ENCODE data around the gene TBX21.

GRCh38 chr17:47726796-47727703, 6.0 kb upstream of the TBX21 start:
- TF ChIP-seq CTCF (conservative IDR thresholded peaks at IDR 0.05; ENCODE audit: low read depth in 2 of 2), result no peak
- TF ChIP-seq CREB1 (CRISPR knock-in tag; IDR thresholded peaks at IDR 0.05; ENCODE audit: low read depth), result no peak
- TF ChIP-seq POLR2AphosphoS5 (IDR thresholded peaks at IDR 0.05; ENCODE audit: low read depth), result no peak
- TF ChIP-seq EZH2phosphoT487 (IDR thresholded peaks at IDR 0.05; ENCODE audit: unreplicated experiment), result no peak
- no peak for TF ChIP-seq STAT1 (IDR thresholded peaks at IDR 0.05; ENCODE audit: unreplicated experiment)
- no peak for TF ChIP-seq EZH2 (IDR thresholded peaks at IDR 0.05; ENCODE audit: low read depth, unreplicated experiment)
- TF ChIP-seq, protein P1, sequence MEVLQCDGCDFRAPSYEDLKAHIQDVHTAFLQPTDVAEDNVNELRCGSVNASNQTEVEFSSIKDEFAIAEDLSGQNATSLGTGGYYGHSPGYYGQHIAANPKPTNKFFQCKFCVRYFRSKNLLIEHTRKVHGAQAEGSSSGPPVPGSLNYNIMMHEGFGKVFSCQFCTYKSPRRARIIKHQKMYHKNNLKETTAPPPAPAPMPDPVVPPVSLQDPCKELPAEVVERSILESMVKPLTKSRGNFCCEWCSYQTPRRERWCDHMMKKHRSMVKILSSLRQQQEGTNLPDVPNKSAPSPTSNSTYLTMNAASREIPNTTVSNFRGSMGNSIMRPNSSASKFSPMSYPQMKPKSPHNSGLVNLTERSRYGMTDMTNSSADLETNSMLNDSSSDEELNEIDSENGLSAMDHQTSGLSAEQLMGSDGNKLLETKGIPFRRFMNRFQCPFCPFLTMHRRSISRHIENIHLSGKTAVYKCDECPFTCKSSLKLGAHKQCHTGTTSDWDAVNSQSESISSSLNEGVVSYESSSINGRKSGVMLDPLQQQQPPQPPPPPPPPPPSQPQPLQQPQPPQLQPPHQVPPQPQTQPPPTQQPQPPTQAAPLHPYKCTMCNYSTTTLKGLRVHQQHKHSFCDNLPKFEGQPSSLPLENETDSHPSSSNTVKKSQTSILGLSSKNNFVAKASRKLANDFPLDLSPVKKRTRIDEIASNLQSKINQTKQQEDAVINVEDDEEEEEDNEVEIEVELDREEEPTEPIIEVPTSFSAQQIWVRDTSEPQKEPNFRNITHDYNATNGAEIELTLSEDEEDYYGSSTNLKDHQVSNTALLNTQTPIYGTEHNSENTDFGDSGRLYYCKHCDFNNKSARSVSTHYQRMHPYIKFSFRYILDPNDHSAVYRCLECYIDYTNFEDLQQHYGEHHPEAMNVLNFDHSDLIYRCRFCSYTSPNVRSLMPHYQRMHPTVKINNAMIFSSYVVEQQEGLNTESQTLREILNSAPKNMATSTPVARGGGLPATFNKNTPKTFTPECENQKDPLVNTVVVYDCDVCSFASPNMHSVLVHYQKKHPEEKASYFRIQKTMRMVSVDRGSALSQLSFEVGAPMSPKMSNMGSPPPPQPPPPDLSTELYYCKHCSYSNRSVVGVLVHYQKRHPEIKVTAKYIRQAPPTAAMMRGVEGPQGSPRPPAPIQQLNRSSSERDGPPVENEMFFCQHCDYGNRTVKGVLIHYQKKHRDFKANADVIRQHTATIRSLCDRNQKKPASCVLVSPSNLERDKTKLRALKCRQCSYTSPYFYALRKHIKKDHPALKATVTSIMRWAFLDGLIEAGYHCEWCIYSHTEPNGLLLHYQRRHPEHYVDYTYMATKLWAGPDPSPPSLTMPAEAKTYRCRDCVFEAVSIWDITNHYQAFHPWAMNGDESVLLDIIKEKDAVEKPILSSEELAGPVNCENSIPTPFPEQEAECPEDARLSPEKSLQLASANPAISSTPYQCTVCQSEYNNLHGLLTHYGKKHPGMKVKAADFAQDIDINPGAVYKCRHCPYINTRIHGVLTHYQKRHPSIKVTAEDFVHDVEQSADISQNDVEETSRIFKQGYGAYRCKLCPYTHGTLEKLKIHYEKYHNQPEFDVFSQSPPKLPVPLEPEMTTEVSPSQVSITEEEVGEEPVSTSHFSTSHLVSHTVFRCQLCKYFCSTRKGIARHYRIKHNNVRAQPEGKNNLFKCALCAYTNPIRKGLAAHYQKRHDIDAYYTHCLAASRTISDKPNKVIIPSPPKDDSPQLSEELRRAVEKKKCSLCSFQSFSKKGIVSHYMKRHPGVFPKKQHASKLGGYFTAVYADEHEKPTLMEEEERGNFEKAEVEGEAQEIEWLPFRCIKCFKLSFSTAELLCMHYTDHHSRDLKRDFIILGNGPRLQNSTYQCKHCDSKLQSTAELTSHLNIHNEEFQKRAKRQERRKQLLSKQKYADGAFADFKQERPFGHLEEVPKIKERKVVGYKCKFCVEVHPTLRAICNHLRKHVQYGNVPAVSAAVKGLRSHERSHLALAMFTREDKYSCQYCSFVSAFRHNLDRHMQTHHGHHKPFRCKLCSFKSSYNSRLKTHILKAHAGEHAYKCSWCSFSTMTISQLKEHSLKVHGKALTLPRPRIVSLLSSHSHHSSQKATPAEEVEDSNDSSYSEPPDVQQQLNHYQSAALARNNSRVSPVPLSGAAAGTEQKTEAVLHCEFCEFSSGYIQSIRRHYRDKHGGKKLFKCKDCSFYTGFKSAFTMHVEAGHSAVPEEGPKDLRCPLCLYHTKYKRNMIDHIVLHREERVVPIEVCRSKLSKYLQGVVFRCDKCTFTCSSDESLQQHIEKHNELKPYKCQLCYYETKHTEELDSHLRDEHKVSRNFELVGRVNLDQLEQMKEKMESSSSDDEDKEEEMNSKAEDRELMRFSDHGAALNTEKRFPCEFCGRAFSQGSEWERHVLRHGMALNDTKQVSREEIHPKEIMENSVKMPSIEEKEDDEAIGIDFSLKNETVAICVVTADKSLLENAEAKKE (CRISPR knock-in tag; IDR thresholded peaks at IDR 0.05), result no peak
- TF ChIP-seq ZNF331 (CRISPR knock-in tag; IDR thresholded peaks at IDR 0.05; ENCODE audit: low read depth), result no peak
- TF ChIP-seq REST (IDR thresholded peaks at IDR 0.05; ENCODE audit: unreplicated experiment), result no peak
